IMR-90 (cell line): ENCODE results near the gene SLBP. TPM values are rescaled to one million over a fixed set of nuclear protein-coding genes. Genes with fewer than 3 reads are reported as not detected.

Source experiments
- ATAC-seq: fragments of 200-7000 bp; cut with Tn5 transposase; 2 replicates; pipeline ENCODE4 v1.9.1; 2020; ENCODE audit warnings: low read depth, mild to moderate bottlenecking, moderate library complexity
- BruUV-seq: library from RNA; stranded (reverse); fragments of 400-500 nt; replicated peaks from 2 replicates; lab custom pipeline; 2021; lab: Mats Ljungman, UMichigan
- CTCF ChIA-PET: fragments of 300-600 bp; formaldehyde crosslinking; extraction: SDS; loops from one replicate; lab custom pipeline; 2021; ENCODE audit warnings: antibody characterized with exemption; lab: Yijun Ruan, JAX
- POLR2A ChIA-PET: fragments of 300-600 bp; sonication (Branson Sonifier 250); formaldehyde crosslinking; loops from one replicate; lab custom pipeline; 2022; ENCODE audit warnings: antibody characterized with exemption; ENCODE audit not compliant: unreplicated experiment; lab: Charles Lee
- DNase-seq: peaks from one replicate; pipeline ENCODE4 v3.0.0; 2013
- H2AFZ ChIP-seq: replicated peaks from 2 replicates; pipeline ENCODE3; 2013; ENCODE audit warnings: low read length, mild to moderate bottlenecking; ENCODE audit not compliant: poor library complexity
- H2AK5ac ChIP-seq: 2 replicates; pipeline ENCODE4 v1.6.1; 2013; ENCODE audit warnings: low read depth, low read length, inconsistent platforms
- H2AK9ac ChIP-seq: replicated peaks from 2 replicates; pipeline ENCODE3; 2013; ENCODE audit warnings: mild to moderate bottlenecking, low read depth, low read length, moderate library complexity; ENCODE audit not compliant: poor library complexity
- H2BK120ac ChIP-seq: 2 replicates; pipeline ENCODE4 v1.6.1; 2013; ENCODE audit warnings: low read depth, low read length, inconsistent platforms
- H2BK15ac ChIP-seq: 3 replicates; pipeline ENCODE4 v1.6.1; 2013; ENCODE audit warnings: low read depth, low read length, inconsistent platforms
- H2BK20ac ChIP-seq: 2 replicates; pipeline ENCODE4 v1.6.1; 2013; ENCODE audit warnings: low read depth, mild to moderate bottlenecking, inconsistent platforms, low read length, moderate library complexity
- H2BK5ac ChIP-seq: 2 replicates; pipeline ENCODE4 v1.6.1; 2013; ENCODE audit warnings: mild to moderate bottlenecking, low read depth, low read length, inconsistent platforms; ENCODE audit not compliant: poor library complexity, severe bottlenecking
- H3K14ac ChIP-seq: replicated peaks from 2 replicates; pipeline ENCODE4 v1.6.1; 2013; ENCODE audit warnings: low read depth, low read length, inconsistent platforms
- H3K18ac ChIP-seq: 2 replicates; pipeline ENCODE4 v1.6.1; 2013; ENCODE audit warnings: low read depth, low read length, control low read depth
- H3K23ac ChIP-seq: 2 replicates; pipeline ENCODE4 v1.6.1; 2013; ENCODE audit warnings: low read depth, low read length, inconsistent platforms
- H3K27ac ChIP-seq: 2 replicates; pipeline ENCODE4 v1.5.1; 2013; ENCODE audit warnings: mild to moderate bottlenecking, control low read depth, low read length; ENCODE audit not compliant: insufficient read depth
- H3K27me3 ChIP-seq: 2 replicates; pipeline ENCODE4 v1.6.1; 2013; ENCODE audit warnings: low read length; ENCODE audit not compliant: control insufficient read depth, insufficient read depth
- H3K36me3 ChIP-seq: 2 replicates; pipeline ENCODE4 v1.6.1; 2013; ENCODE audit warnings: low read length, mixed read lengths; ENCODE audit not compliant: control insufficient read depth, insufficient read depth
- H3K4ac ChIP-seq: 2 replicates; pipeline ENCODE4 v1.6.1; 2013; ENCODE audit warnings: low read depth, low read length, inconsistent platforms
- H3K4me1 ChIP-seq: 2 replicates; pipeline ENCODE4 v1.6.1; 2013; ENCODE audit warnings: low read length, mixed read lengths; ENCODE audit not compliant: control insufficient read depth, insufficient read depth
- H3K4me2 ChIP-seq: 2 replicates; pipeline ENCODE4 v1.6.1; 2013; ENCODE audit warnings: low read depth, mild to moderate bottlenecking, control low read depth, low read length, moderate library complexity
- H3K4me3 ChIP-seq: 2 replicates; pipeline ENCODE4 v1.5.1; 2013; ENCODE audit warnings: low read depth, mild to moderate bottlenecking, control low read depth, low read length, moderate library complexity; ENCODE audit not compliant: insufficient read depth
- H3K56ac ChIP-seq: 2 replicates; pipeline ENCODE4 v1.6.1; 2013; ENCODE audit warnings: low read length, inconsistent platforms; ENCODE audit not compliant: insufficient read depth; ENCODE audit errors: extremely low read depth
- H3K79me1 ChIP-seq, 2 experiments: 2 replicates each; pipeline ENCODE4 v1.6.1; 2013; ENCODE audit warnings: low read length in 2 of 2, inconsistent platforms in 1 of 2, low read depth in 1 of 2
- H3K9ac ChIP-seq: 2 replicates; pipeline ENCODE4 v1.6.1; 2013; ENCODE audit warnings: low read depth, low read length, control low read depth
- H3K9me1 ChIP-seq: 2 replicates; pipeline ENCODE4 v1.6.1; 2013; ENCODE audit warnings: low read length, inconsistent platforms; ENCODE audit not compliant: insufficient read depth
- H3K9me3 ChIP-seq: 2 replicates; pipeline ENCODE4 v1.6.1; 2013; ENCODE audit warnings: low read length; ENCODE audit not compliant: control insufficient read depth, insufficient read depth
- H4K20me1 ChIP-seq: 2 replicates; pipeline ENCODE4 v1.6.1; 2013; ENCODE audit warnings: low read length, inconsistent platforms; ENCODE audit not compliant: insufficient read depth
- H4K5ac ChIP-seq: 2 replicates; pipeline ENCODE4 v1.6.1; 2013; ENCODE audit warnings: mild to moderate bottlenecking, low read depth, low read length, control low read depth
- H4K8ac ChIP-seq, 2 experiments: 2 replicates each; pipeline ENCODE4 v1.6.1; 2013; ENCODE audit warnings: low read depth in 2 of 2, low read length in 2 of 2, control low read depth in 1 of 2, inconsistent platforms in 1 of 2
- H4K91ac ChIP-seq: 2 replicates; pipeline ENCODE4 v1.6.1; 2013; ENCODE audit warnings: low read depth, low read length, inconsistent platforms; ENCODE audit not compliant: insufficient read depth
- BHLHE40 ChIP-seq: fragments of 150-350 bp; IDR thresholded peaks from 2 replicates; pipeline ENCODE4 v1.6.1; 2016; ENCODE audit warnings: mild to moderate bottlenecking, low read depth, low read length
- CEBPB ChIP-seq: IDR thresholded peaks from 2 replicates; pipeline ENCODE4 v1.6.1; 2012; ENCODE audit warnings: low read depth, low read length, improper control_type of control experiment
- CHD1 ChIP-seq: IDR thresholded peaks from 2 replicates; pipeline ENCODE4 v1.6.1; 2012; ENCODE audit warnings: low read depth, low read length, improper control_type of control experiment
- FOS ChIP-seq: fragments of 150-350 bp; IDR thresholded peaks from 2 replicates; pipeline ENCODE4 v1.6.1; 2016; ENCODE audit warnings: low read depth, low read length
- MAFK ChIP-seq: IDR thresholded peaks from 2 replicates; pipeline ENCODE4 v1.6.1; 2012; ENCODE audit warnings: low read depth, low read length, improper control_type of control experiment
- MAZ ChIP-seq: IDR thresholded peaks from 2 replicates; pipeline ENCODE4 v1.6.1; 2012; ENCODE audit warnings: low read depth, mild to moderate bottlenecking, low read length, improper control_type of control experiment, moderate library complexity, borderline replicate concordance
- MXI1 ChIP-seq: IDR thresholded peaks from 2 replicates; pipeline ENCODE4 v1.6.1; 2012; ENCODE audit warnings: low read depth, mild to moderate bottlenecking, low read length, moderate library complexity, borderline replicate concordance
- NFE2L2 ChIP-seq: fragments of 150-350 bp; IDR thresholded peaks from 2 replicates; pipeline ENCODE4 v1.6.1; 2016; ENCODE audit warnings: low read depth, mild to moderate bottlenecking, low read length
- POLR2A ChIP-seq: IDR thresholded peaks from 2 replicates; pipeline ENCODE4 v1.6.1; 2012; ENCODE audit warnings: mild to moderate bottlenecking, low read depth, low read length
- RAD21 ChIP-seq: IDR thresholded peaks from 2 replicates; pipeline ENCODE4 v1.6.1; 2012; ENCODE audit warnings: low read length, improper control_type of control experiment
- RCOR1 ChIP-seq: IDR thresholded peaks from 2 replicates; pipeline ENCODE4 v1.6.1; 2012; ENCODE audit warnings: mild to moderate bottlenecking, low read length, improper control_type of control experiment; ENCODE audit not compliant: insufficient replicate concordance
- RFX5 ChIP-seq: IDR thresholded peaks from 2 replicates; pipeline ENCODE4 v1.8.0; 2012; ENCODE audit warnings: low read depth, mild to moderate bottlenecking, low read length, moderate library complexity
- SMC3 ChIP-seq: fragments of 150-350 bp; IDR thresholded peaks from 2 replicates; pipeline ENCODE4 v1.6.1; 2016; ENCODE audit warnings: low read depth, mild to moderate bottlenecking, antibody characterized with exemption, low read length, moderate library complexity
- WGBS, 2 experiments: methylation state at CpG; one replicate each; pipeline versions ENCODE4 v1.1.5 to v1.1.7; 2013; ENCODE audit warnings: missing lambda C conversion rate in 2 of 2; ENCODE audit not compliant: insufficient read length in 1 of 2; ENCODE audit errors: extremely low coverage in 2 of 2; 5-methylcytosine and 5-hydroxymethylcytosine counted together
- dilution Hi-C: fragments of 300-500 bp; cut with HindIII; formaldehyde crosslinking; loops from one replicate; pipeline ENCODE4 v1.14.3; 2018; ENCODE audit warnings: low sequenced_read_pairs; ENCODE audit not compliant: unreplicated experiment
- in situ Hi-C: fragments of 300-500 bp; cut with MboI; formaldehyde crosslinking; loops from 3 replicates; pipeline ENCODE4 v1.14.3; 2019; ENCODE audit warnings: low sequenced_read_pairs, inconsistent platforms, mixed read lengths
- intact Hi-C: fragments of 100-400 bp; cut with micrococcal nuclease; formaldehyde crosslinking; loops from 2 replicates; pipeline ENCODE4 v1.10.0; 2022
- polyA plus RNA-seq, 3 experiments: library from polyadenylated mRNA; depleted of rRNA; stranded (reverse); fragments of >200 nt; gene quantifications; 2 replicates each; pipeline ENCODE4 v1.2.3, GENCODE V29; 2012; ENCODE audit warnings: low replicate concordance in 1 of 3
- total RNA-seq: library from RNA; depleted of rRNA; stranded (reverse); fragments of >200 nt; gene quantifications from 2 replicates; pipeline ENCODE4 v1.2.3, GENCODE V29; 2012
- TF ChIP-seq, protein P1 (sequence below): fragments of 150-350 bp; IDR thresholded peaks from 2 replicates; pipeline ENCODE4 v1.6.1; 2016; ENCODE audit warnings: low read depth, mild to moderate bottlenecking, low read length, moderate library complexity, borderline replicate concordance
- TF ChIP-seq, protein P2 (sequence below): conservative IDR thresholded peaks from 2 replicates; pipeline ENCODE4 v1.5.1; 2012; ENCODE audit warnings: mild to moderate bottlenecking, low read depth, low read length, improper control_type of control experiment
- TF ChIP-seq, protein P3 (sequence below): fragments of 150-350 bp; IDR thresholded peaks from 2 replicates; pipeline ENCODE4 v1.6.1; 2017; ENCODE audit warnings: mild to moderate bottlenecking, antibody characterized with exemption, low read length, low read depth

Gene SLBP
- total and polyA plus RNA-seq, 2 of the 4 experiments (the other 2 are of a cell fraction) = 64.9 to 66.1 TPM

DNA sequence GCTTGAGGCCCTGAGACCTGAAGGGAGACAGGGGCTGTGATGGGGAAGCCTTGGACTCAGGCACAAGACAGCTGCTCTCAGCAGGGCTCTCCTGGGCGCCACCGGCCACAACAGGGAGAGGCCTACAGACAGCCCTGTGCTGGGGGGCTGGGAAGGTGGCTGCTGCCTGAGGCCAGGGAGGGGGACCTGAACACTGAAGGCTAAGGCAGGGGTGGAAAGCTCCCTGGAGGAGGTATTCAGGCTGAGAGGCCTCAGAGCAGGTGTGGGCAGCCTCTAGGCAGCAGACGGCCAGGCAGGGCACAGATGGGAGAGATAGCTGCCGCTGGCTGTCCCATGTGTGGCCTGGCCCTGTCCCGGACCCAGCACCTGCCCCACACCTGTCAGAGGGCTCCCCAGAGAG, 42.2 kb upstream of the SLBP start:
- Histone ChIP-seq H4K5ac (no peak overlapping the region), H4K20me1 (no peaks in the 10 kb centered on the region), H3K9me1 (no peaks in the 10 kb centered on the region), H3K79me1 (no peaks in the 10 kb centered on the region), H2BK120ac (no peak overlapping the region), H3K4me1 (no peaks in the 10 kb centered on the region), H3K27me3 (no peaks in the 10 kb centered on the region; the same call in 1 of the 2 replicates), H3K14ac (no peak overlapping the region), H2AFZ (peak overlapping the region; percentile 3), H3K36me3 (no peaks in the 10 kb centered on the region), H3K9me3 (no peaks in the 10 kb centered on the region), H3K4ac (no peak overlapping the region), H3K23ac (no peak overlapping the region), H3K56ac (no peak overlapping the region), H2AK9ac (no peak overlapping the region), H3K18ac (no peak overlapping the region), H3K27ac (no peak overlapping the region), H2BK20ac (no peak overlapping the region), H2AK5ac (no peak overlapping the region), H2BK5ac (no peak overlapping the region), H3K9ac (no peak overlapping the region), H2BK15ac (no peak overlapping the region), H3K4me3 (no peak overlapping the region), H4K8ac (no peak overlapping the region), H4K91ac (no peak overlapping the region), H3K4me2 (no peak overlapping the region)
- intact Hi-C loops (no loop called here), in situ Hi-C loops (no loop called here), dilution Hi-C loops (no loop called here)
- CTCF ChIA-PET = no interaction called here
- no peak for DNase-seq
- 87% methylated on average over 3 of the region's 5 CpGs; no CpG with 5 or more reads in 1 of the 2 experiments for WGBS, 2 experiments
- ATAC-seq = no peak
- POLR2A ChIA-PET = no interaction called here
- TF ChIP-seq RFX5 (no peak), MAZ (no peak), SMC3 (no peak), MAFK (no peak), MXI1 (no peak), CEBPB (no peak), RCOR1 (no peak), CHD1 (no peak), POLR2A (no peak), NFE2L2 (no peak), FOS (no peak), BHLHE40 (no peak), RAD21 (no peak)
- TF ChIP-seq, protein P1, sequence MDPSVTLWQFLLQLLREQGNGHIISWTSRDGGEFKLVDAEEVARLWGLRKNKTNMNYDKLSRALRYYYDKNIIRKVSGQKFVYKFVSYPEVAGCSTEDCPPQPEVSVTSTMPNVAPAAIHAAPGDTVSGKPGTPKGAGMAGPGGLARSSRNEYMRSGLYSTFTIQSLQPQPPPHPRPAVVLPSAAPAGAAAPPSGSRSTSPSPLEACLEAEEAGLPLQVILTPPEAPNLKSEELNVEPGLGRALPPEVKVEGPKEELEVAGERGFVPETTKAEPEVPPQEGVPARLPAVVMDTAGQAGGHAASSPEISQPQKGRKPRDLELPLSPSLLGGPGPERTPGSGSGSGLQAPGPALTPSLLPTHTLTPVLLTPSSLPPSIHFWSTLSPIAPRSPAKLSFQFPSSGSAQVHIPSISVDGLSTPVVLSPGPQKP = no peak
- TF ChIP-seq, protein P2, sequence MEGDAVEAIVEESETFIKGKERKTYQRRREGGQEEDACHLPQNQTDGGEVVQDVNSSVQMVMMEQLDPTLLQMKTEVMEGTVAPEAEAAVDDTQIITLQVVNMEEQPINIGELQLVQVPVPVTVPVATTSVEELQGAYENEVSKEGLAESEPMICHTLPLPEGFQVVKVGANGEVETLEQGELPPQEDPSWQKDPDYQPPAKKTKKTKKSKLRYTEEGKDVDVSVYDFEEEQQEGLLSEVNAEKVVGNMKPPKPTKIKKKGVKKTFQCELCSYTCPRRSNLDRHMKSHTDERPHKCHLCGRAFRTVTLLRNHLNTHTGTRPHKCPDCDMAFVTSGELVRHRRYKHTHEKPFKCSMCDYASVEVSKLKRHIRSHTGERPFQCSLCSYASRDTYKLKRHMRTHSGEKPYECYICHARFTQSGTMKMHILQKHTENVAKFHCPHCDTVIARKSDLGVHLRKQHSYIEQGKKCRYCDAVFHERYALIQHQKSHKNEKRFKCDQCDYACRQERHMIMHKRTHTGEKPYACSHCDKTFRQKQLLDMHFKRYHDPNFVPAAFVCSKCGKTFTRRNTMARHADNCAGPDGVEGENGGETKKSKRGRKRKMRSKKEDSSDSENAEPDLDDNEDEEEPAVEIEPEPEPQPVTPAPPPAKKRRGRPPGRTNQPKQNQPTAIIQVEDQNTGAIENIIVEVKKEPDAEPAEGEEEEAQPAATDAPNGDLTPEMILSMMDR = no peak
- TF ChIP-seq, protein P3, sequence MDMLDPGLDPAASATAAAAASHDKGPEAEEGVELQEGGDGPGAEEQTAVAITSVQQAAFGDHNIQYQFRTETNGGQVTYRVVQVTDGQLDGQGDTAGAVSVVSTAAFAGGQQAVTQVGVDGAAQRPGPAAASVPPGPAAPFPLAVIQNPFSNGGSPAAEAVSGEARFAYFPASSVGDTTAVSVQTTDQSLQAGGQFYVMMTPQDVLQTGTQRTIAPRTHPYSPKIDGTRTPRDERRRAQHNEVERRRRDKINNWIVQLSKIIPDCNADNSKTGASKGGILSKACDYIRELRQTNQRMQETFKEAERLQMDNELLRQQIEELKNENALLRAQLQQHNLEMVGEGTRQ = no peak
- BruUV-seq = no TSS peak
